C4-2B (cell line): Measurements from ENCODE around the gene DGCR8.

Experiments used
- ZFX ChIP-seq: fragments of 450-650 bp; IDR thresholded peaks from 2 replicates; pipeline ENCODE4 v1.6.1; 2017
- TF ChIP-seq, protein P1 (sequence below): fragments of 450-650 bp; conservative IDR thresholded peaks from 2 replicates; pipeline ENCODE4 v1.5.1; 2017; ENCODE audit warnings: mild to moderate bottlenecking

- TF ChIP-seq, protein P1, sequence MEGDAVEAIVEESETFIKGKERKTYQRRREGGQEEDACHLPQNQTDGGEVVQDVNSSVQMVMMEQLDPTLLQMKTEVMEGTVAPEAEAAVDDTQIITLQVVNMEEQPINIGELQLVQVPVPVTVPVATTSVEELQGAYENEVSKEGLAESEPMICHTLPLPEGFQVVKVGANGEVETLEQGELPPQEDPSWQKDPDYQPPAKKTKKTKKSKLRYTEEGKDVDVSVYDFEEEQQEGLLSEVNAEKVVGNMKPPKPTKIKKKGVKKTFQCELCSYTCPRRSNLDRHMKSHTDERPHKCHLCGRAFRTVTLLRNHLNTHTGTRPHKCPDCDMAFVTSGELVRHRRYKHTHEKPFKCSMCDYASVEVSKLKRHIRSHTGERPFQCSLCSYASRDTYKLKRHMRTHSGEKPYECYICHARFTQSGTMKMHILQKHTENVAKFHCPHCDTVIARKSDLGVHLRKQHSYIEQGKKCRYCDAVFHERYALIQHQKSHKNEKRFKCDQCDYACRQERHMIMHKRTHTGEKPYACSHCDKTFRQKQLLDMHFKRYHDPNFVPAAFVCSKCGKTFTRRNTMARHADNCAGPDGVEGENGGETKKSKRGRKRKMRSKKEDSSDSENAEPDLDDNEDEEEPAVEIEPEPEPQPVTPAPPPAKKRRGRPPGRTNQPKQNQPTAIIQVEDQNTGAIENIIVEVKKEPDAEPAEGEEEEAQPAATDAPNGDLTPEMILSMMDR, result no peak
- TF ChIP-seq ZFX, result no peak
Measured at GRCh38 chr22:20066617-20067383, 13.2 kb upstream of the DGCR8 start.
